GM20000 (cell line): ENCODE data around the gene PXDC1.

Experiments
- DNase-seq: peaks from one replicate; pipeline ENCODE4 v3.0.0; 2012; ENCODE audit warnings: low spot score
- TF ChIP-seq, protein P1 (sequence below): IDR thresholded peaks from 2 replicates; pipeline ENCODE4 v1.5.1; 2012; ENCODE audit warnings: mild to moderate bottlenecking, control low read depth; ENCODE audit errors: extremely low read depth, missing control alignments

PXDC1 gene

DNA sequence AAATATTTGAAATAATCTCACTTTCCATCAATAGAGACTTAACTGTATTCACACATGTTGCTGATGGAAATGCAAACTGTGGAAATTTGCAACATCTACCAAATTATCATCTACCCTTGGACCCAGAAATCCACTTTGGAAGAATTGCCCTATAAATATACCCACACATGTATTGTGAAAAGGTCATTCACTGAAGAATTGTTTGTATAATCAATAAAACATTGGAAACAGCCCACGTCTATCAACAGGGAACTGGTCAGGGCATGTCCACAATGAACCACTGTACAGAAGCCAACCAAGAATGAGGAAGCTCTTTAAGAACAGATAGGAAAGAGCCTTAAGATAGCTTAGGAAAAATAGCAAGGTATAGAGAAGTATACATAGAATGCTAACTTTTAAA, 36.2 kb downstream of the PXDC1 start:
- TF ChIP-seq, protein P1, sequence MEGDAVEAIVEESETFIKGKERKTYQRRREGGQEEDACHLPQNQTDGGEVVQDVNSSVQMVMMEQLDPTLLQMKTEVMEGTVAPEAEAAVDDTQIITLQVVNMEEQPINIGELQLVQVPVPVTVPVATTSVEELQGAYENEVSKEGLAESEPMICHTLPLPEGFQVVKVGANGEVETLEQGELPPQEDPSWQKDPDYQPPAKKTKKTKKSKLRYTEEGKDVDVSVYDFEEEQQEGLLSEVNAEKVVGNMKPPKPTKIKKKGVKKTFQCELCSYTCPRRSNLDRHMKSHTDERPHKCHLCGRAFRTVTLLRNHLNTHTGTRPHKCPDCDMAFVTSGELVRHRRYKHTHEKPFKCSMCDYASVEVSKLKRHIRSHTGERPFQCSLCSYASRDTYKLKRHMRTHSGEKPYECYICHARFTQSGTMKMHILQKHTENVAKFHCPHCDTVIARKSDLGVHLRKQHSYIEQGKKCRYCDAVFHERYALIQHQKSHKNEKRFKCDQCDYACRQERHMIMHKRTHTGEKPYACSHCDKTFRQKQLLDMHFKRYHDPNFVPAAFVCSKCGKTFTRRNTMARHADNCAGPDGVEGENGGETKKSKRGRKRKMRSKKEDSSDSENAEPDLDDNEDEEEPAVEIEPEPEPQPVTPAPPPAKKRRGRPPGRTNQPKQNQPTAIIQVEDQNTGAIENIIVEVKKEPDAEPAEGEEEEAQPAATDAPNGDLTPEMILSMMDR, result no peak
- DNase-seq, result no peak

DNA sequence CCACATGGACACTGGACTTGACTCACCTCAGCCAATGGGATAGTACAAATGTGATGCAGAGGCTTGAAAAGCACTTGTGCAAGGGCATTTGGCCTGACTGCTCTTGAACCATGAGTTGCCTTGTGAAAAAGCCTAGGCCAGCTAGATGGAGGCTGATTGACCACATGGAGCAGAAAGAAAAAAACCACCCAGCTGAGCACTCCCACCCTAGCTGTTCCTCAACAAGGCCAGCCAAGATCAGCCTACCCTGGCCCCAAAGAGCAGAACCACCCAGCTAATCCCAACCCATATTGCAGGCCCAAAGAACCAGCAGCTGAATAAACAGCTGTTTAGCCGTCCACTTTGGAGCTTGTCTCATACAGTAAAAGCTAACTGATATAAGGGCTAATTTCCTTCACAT, 36.7 kb downstream of the PXDC1 start:
- TF ChIP-seq, protein P1, result no peak
- DNase-seq, result no peak

GRCh38 chr6:3714111-3714510, 37.4 kb downstream of the PXDC1 start:
- DNase-seq, result no peak
- TF ChIP-seq, protein P1, result no peak

DNA sequence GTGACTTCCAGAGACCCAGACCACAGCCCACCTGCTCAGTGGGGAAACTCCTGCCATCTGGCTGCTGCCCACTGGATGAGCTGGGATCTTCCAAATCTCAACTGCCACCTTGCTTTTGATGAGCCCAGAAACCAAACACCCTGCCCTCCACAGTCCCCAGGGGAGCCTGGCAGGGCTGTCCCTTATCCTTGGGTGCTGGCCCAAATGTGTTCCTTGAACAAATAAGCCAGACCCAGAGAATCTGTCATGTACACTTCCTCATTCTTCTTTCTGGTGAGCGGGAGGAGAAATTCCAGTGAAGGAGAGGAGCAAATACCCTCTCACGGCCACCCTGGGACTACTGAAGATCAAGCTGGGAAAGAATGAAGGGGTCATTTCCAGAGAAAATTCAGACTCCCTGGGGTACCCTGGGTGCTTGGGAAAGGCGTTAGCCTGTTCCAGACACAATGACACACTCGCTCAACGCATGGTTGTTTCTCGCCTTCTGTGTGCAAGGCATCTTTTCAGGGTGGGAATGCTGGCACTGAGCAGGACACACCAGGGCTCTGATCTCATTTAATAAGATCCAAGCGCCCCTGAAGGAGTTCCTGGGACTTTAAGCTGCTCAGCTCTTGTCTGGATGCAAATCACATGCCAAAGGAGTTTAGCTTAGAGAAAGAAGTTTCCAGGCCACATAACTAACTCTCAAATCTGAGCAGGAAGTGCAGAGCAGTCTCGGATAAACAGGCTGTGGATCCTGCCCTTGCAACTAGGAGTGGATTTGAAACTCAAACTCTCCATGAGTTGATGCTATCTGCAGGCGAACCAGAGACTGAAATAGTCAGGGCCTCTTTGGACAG, 38.5 kb downstream of the PXDC1 start:
- DNase-seq, result no peak
- TF ChIP-seq, protein P1, result no peak

- DNase-seq, result no peak
- TF ChIP-seq, protein P1, result no peak
Observed at GRCh38 chr6:3711776-3712175, 39.7 kb downstream of the PXDC1 start.

- TF ChIP-seq, protein P1, result no peak
- no peak for DNase-seq
Observed at GRCh38 chr6:3710403-3710802, 41.1 kb downstream of the PXDC1 start.

- TF ChIP-seq, protein P1, result no peak
Observed at GRCh38 chr6:3708540-3708939, 43.0 kb downstream of the PXDC1 start.

More at GRCh38 chr6:3708540-3708939, 43.0 kb downstream of the PXDC1 start:
- no peak for DNase-seq
